ENCODE data around the gene C22orf15. TPM values are rescaled to one million over a fixed set of nuclear protein-coding genes. Genes with fewer than 3 reads are reported as not detected.

The C22orf15 gene
- total RNA-seq, 1 donor from 2014 or later = 0.36 TPM

- TF ChIP-seq CTCF (IDR thresholded peaks at IDR 0.05; ENCODE audit: unreplicated experiment) = no peak
- Mint-ChIP-seq H3K4me1 (peaks cover 7% of the 10 kb centered on the region), H3K36me3 (no peaks in the 10 kb centered on the region), H3K27me3 (ENCODE audit: low read depth) (no peaks in the 10 kb centered on the region), H3K27ac (no peak overlapping the region), H3K9me3 (no peaks in the 10 kb centered on the region), H3K4me3 (no peak overlapping the region)
- no peak for DNase-seq (ENCODE audit: low spot score in 2 of 2, unreplicated experiment in 2 of 2)
Observed at GRCh38 chr22:23755711-23756110, 7.1 kb upstream of the C22orf15 start.

- Mint-ChIP-seq H3K4me3 (no peak overlapping the region), H3K36me3 (no peaks in the 10 kb centered on the region), H3K27ac (no peak overlapping the region), H3K4me1 (peaks cover 4% of the 10 kb centered on the region), H3K9me3 (no peaks in the 10 kb centered on the region), H3K27me3 (ENCODE audit: low read depth) (no peaks in the 10 kb centered on the region)
- no peak for DNase-seq (ENCODE audit: low spot score in 2 of 2, unreplicated experiment in 2 of 2)
- no peak for TF ChIP-seq CTCF (IDR thresholded peaks at IDR 0.05; ENCODE audit: unreplicated experiment)
Observed at GRCh38 chr22:23756891-23757290, 5.9 kb upstream of the C22orf15 start.

- Mint-ChIP-seq H3K4me1 (peaks cover 11% of the 10 kb centered on the region), H3K27me3 (ENCODE audit: low read depth) (no peaks in the 10 kb centered on the region), H3K36me3 (no peaks in the 10 kb centered on the region), H3K27ac (no peak overlapping the region), H3K9me3 (no peaks in the 10 kb centered on the region), H3K4me3 (no peak overlapping the region)
- TF ChIP-seq CTCF (IDR thresholded peaks at IDR 0.05; ENCODE audit: unreplicated experiment) = no peak
- no peak for DNase-seq (ENCODE audit: low spot score in 2 of 2, unreplicated experiment in 2 of 2)
Observed at GRCh38 chr22:23759566-23759965, 3.2 kb upstream of the C22orf15 start.

- Mint-ChIP-seq H3K4me1 (peaks cover 11% of the 10 kb centered on the region), H3K4me3 (no peak overlapping the region), H3K9me3 (no peaks in the 10 kb centered on the region), H3K27ac (no peak overlapping the region), H3K36me3 (no peaks in the 10 kb centered on the region), H3K27me3 (ENCODE audit: low read depth) (no peaks in the 10 kb centered on the region)
- no peak for DNase-seq (ENCODE audit: low spot score in 2 of 2, unreplicated experiment in 2 of 2)
- no peak for TF ChIP-seq CTCF (IDR thresholded peaks at IDR 0.05; ENCODE audit: unreplicated experiment)
Observed at GRCh38 chr22:23760056-23760455, 2.7 kb upstream of the C22orf15 start.

GRCh38 chr22:23763579-23763945 lies 772 bp downstream of the C22orf15 start:
- no peaks in the 10 kb centered on the region for H3K27me3 Mint-ChIP-seq (ENCODE audit: low read depth)
- H3K4me3 Mint-ChIP-seq = peak overlapping the region; percentile 34
- H3K36me3 Mint-ChIP-seq = peaks cover 3% of the 10 kb centered on the region
- H3K9me3 Mint-ChIP-seq = no peaks in the 10 kb centered on the region
- peak overlapping the region; percentile 50 for H3K27ac Mint-ChIP-seq
- TF ChIP-seq CTCF (IDR thresholded peaks at IDR 0.05; ENCODE audit: unreplicated experiment) = no peak
- H3K4me1 Mint-ChIP-seq = peaks cover 14% of the 10 kb centered on the region
- no peak for DNase-seq (ENCODE audit: low spot score in 2 of 2, unreplicated experiment in 2 of 2)

GRCh38 chr22:23763954-23764353 lies 1.2 kb downstream of the C22orf15 start:
- DNase-seq (ENCODE audit: low spot score in 2 of 2, unreplicated experiment in 2 of 2) = no peak
- TF ChIP-seq CTCF (IDR thresholded peaks at IDR 0.05; ENCODE audit: unreplicated experiment) = no peak
- Mint-ChIP-seq H3K4me3 (peak overlapping the region; percentile 34), H3K36me3 (peaks cover 3% of the 10 kb centered on the region), H3K27me3 (ENCODE audit: low read depth) (no peaks in the 10 kb centered on the region), H3K27ac (peak overlapping the region; percentile 50), H3K9me3 (no peaks in the 10 kb centered on the region), H3K4me1 (peaks cover 14% of the 10 kb centered on the region)
